ENCODE results near the gene SECTM1.

The SECTM1 gene

DNA sequence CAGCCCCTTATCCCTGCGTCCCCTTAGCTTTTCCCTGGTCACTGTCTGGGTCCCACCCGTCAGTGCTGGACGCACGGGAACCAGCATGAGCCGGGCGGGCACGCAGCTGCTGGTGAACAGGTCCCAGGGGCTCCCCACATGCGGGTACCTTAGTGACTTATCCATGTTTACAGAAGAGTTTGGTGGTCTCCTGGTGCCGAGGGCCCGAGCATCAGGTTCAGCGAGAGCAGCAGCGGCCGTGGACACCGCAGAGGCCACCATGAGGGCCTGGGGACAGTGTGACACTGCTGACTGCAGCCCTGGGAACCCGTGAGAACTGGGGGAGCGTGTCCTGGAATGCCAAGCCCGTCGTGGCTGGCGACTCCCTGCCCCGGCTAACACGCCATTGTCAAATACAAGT lies 22.7 kb downstream of the SECTM1 start:
- TF ChIP-seq, protein P1, sequence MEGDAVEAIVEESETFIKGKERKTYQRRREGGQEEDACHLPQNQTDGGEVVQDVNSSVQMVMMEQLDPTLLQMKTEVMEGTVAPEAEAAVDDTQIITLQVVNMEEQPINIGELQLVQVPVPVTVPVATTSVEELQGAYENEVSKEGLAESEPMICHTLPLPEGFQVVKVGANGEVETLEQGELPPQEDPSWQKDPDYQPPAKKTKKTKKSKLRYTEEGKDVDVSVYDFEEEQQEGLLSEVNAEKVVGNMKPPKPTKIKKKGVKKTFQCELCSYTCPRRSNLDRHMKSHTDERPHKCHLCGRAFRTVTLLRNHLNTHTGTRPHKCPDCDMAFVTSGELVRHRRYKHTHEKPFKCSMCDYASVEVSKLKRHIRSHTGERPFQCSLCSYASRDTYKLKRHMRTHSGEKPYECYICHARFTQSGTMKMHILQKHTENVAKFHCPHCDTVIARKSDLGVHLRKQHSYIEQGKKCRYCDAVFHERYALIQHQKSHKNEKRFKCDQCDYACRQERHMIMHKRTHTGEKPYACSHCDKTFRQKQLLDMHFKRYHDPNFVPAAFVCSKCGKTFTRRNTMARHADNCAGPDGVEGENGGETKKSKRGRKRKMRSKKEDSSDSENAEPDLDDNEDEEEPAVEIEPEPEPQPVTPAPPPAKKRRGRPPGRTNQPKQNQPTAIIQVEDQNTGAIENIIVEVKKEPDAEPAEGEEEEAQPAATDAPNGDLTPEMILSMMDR (IDR thresholded peaks at IDR 0.05; ENCODE audit: control insufficient read depth, insufficient read depth, low read depth, low read length, missing control alignments): no peak
- DNase-seq (ENCODE audit: low read depth): no peak
- no peak overlapping the region for H3K4me3 ChIP-seq (ENCODE audit: control insufficient read depth, low read depth, low read length)

DNA sequence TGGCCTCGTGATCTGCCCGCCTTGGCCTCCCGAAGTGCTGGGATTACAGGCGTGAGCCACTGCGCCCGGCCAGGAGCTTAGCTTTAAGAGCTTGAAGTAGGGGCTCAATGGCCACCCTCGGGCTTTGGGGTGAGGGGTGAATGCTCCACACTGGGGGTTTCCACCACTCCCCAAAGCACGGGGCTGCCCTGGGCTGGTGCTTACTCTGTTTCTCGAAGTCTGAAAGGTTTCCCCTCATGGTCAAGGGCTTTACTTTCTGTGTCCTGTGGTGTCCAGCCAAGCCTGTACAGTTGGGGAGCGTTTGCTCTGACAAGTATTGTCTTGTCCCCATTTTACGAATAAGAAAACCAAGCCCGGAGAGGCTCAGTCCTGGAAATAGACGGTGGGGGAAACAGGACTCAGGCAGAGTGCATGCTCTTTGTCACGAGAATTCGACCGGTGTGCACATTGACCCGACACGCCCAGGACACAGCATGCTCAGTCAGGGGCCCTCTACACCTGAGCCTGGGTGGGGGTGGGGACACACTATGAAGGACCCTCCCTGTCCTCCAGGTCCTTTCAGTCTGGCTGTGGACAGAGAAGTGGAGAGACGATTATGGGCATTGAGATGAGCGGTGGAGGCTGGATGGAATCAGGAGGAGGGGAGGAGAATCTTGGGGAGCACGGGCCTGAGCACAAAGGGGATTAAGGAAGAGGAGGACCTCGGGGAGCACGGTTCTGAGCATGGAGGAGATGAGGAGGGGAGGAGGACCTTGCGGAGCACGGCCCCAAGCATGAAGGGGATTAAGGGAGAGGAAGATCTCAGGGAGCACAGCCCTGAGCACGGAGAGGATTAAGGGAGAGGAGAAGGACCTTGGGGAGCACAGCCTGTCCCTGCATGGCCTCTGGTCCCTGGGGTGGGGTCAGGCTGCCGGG lies 23.7 kb downstream of the SECTM1 start:
- TF ChIP-seq, protein P1 (IDR thresholded peaks at IDR 0.05; ENCODE audit: control insufficient read depth, insufficient read depth, low read depth, low read length, missing control alignments): no peak
- no peak overlapping the region for H3K4me3 ChIP-seq (ENCODE audit: control insufficient read depth, low read depth, low read length)
- DNase-seq (ENCODE audit: low read depth): no peak

DNA sequence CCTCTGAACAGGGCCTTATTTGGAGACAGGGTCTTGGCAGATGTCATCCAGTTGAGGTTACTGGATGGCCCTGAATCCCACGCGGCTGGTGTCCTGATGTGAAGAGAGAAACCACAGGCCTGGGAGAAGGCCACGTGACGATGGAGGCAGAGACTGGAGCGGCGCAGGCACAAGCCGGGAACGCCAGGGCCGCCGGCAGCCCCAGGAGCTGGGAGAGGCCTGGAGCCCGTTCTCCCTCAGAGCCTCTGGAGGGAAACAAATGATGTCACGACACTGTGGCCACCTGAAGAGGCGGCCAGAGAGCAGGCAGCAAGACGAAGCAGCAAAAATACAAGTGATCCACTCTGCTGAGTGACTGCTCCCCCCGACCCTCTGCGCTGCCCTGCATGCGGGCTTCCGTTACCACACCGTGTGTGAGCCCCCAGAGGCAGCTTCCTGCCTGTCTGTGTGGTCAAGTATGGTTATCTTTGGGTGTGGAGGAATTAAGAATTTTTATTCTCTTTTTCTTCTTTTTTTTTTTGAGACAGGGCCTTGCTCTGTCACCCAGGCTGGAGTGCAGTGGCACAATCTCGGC lies 27.8 kb downstream of the SECTM1 start:
- H3K4me3 ChIP-seq (ENCODE audit: control insufficient read depth, low read depth, low read length): no peak overlapping the region
- DNase-seq (ENCODE audit: low read depth): no peak
- TF ChIP-seq, protein P1 (IDR thresholded peaks at IDR 0.05; ENCODE audit: control insufficient read depth, insufficient read depth, low read depth, low read length, missing control alignments): no peak

DNA sequence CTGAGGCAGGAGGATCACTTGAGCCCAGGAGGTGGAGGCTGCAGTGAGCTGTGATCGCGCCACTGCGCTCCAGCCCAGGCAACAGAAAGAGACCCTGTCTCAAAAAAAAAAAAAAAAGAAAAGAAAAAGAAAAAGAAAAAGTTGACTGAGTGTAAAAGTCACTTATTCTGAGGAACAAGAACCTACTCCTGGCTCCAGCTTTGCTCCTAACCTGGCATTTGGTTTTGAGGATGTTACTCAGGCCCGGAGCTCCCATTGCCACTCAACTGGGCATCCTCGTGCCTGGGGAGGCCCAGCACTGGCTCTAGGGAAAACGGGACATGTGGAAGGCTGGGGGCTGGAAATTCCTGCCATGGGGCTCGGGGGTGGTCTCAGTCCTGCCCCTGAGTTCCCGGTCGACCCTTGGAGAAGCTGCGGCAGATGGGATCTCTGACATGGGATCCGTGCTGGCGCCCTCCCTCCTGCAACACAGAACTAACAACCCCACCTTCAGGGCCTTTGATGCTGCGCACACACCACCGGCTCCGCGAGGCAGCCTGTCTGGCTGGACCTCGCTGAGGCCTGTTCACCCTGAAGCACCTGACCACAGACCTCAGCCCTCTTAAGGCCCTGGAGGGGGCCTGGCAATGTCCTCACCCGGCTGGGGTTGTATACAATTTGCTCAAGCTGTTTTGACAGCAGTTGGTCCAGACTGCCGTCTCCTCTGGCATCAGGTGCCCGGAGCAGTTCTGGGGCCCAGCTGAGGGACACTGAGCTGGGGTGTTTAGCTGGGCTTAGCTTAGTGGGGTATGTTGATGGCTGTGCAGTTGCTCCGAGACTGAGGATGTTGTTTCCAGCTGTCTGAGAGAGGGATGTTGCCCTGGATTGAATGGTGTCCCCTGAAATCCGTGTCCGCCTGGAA lies 28.5 kb downstream of the SECTM1 start:
- H3K4me3 ChIP-seq (ENCODE audit: control insufficient read depth, low read depth, low read length): no peak overlapping the region
- no peak for DNase-seq (ENCODE audit: low read depth)
- TF ChIP-seq, protein P1 (IDR thresholded peaks at IDR 0.05; ENCODE audit: control insufficient read depth, insufficient read depth, low read depth, low read length, missing control alignments): no peak

DNA sequence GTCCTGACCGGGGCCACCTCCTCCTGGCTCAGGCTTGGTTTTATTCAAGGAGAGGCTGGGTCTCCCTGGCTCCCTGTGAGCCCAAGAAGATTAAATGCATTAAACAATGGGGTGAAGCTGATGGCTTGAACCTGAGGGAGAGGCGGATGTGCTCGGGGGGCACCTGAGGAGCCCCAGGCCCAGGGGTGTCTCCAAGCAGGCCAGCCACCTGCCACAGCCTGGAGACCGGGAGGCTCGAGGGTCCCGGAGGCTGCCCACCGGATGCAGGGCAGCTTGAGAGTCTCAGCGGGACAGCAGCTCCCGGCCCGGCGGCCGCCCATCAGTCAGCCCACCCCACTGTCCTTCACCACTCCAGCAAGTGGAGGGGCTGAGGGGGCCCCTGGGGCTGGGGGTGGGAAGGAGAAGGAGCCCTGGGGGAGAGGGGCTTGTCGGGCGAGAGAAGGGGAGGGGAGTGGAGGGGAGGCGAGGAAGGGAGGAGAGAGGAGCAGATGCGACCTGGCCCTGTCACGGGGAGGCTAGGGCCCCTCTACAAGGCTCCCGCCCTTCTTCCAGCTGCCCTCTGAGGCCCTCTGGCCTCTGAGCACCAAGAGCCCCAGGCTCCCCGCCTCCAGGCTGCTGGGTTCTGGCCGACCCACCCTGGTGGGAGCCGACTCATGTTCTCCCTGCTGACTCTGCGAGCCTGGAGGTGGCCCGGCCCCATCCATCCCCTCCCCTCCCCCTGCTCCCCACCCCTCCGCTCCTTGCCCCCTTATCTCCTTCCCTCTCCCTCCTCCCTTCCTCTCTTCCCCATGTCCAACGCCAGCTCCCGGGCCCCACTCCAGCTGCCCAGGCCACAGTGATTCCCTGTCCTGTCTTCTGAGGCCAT lies 29.4 kb downstream of the SECTM1 start:
- no peak for DNase-seq (ENCODE audit: low read depth)
- no peak overlapping the region for H3K4me3 ChIP-seq (ENCODE audit: control insufficient read depth, low read depth, low read length)
- TF ChIP-seq, protein P1 (IDR thresholded peaks at IDR 0.05; ENCODE audit: control insufficient read depth, insufficient read depth, low read depth, low read length, missing control alignments): no peak

All from AG09309 (cell line).